Endothelial cell of hepatic sinusoid (primary cell): Measurements from ENCODE around the gene TDRD9.

Experiments used
- in situ Hi-C: cut with HindIII; loops from 2 replicates; pipeline ENCODE4 v1.10.0; 2017; ENCODE audit warnings: low sequenced_read_pairs

TDRD9 gene

GRCh38 chr14:103984196-103984595 is 55.9 kb downstream of the TDRD9 start:
- in situ Hi-C loops: no loop called here

- in situ Hi-C loops: no loop called here
These were observed 60.8 kb downstream of the TDRD9 start for GRCh38 chr14:103989034-103989433.

GRCh38 chr14:103989964-103990363 is 61.7 kb downstream of the TDRD9 start:
- in situ Hi-C loops: no loop called here

GRCh38 chr14:103994535-103995184 is 66.4 kb downstream of the TDRD9 start:
- in situ Hi-C loops: no loop called here

GRCh38 chr14:103995876-103996275 is 67.6 kb downstream of the TDRD9 start:
- in situ Hi-C loops: no loop called here

- in situ Hi-C loops: no loop called here
These were observed 69.1 kb downstream of the TDRD9 start for GRCh38 chr14:103997391-103997790.

- in situ Hi-C loops: no loop called here
These were observed 69.8 kb downstream of the TDRD9 start for GRCh38 chr14:103998027-103998426.

- in situ Hi-C loops: no loop called here
These were observed 71.7 kb downstream of the TDRD9 start for GRCh38 chr14:103999795-104000440.

GRCh38 chr14:104001003-104001402 is 72.7 kb downstream of the TDRD9 start:
- in situ Hi-C loops: no loop called here

GRCh38 chr14:104003616-104004015 is 75.4 kb downstream of the TDRD9 start:
- in situ Hi-C loops: no loop called here

- in situ Hi-C loops: no loop called here
These were observed 76.6 kb downstream of the TDRD9 start for GRCh38 chr14:104004849-104005248.

- in situ Hi-C loops: no loop called here
These were observed 77.2 kb downstream of the TDRD9 start for GRCh38 chr14:104005489-104005888.

GRCh38 chr14:104007121-104007520 is 78.9 kb downstream of the TDRD9 start:
- in situ Hi-C loops: no loop called here

- in situ Hi-C loops: no loop called here
These were observed 81.0 kb downstream of the TDRD9 start for GRCh38 chr14:104009297-104009696.

GRCh38 chr14:104011824-104012517 is 83.7 kb downstream of the TDRD9 start:
- in situ Hi-C loops: no loop called here

- in situ Hi-C loops: no loop called here
These were observed 86.5 kb downstream of the TDRD9 start for GRCh38 chr14:104014764-104015163.

- in situ Hi-C loops: no loop called here
These were observed 88.8 kb downstream of the TDRD9 start for GRCh38 chr14:104016873-104017650.

GRCh38 chr14:104019029-104019428 is 90.8 kb downstream of the TDRD9 start:
- in situ Hi-C loops: no loop called here

GRCh38 chr14:104019806-104020205 is 91.5 kb downstream of the TDRD9 start:
- in situ Hi-C loops: no loop called here

GRCh38 chr14:104020471-104020870 is 92.2 kb downstream of the TDRD9 start:
- in situ Hi-C loops: no loop called here

- in situ Hi-C loops: no loop called here
These were observed 95.2 kb downstream of the TDRD9 start for GRCh38 chr14:104023325-104024055.
